Mononuclear cell (primary cell): ENCODE data around the gene CCR7. TPM values are rescaled to one million over a fixed set of nuclear protein-coding genes. Genes with fewer than 3 reads are reported as not detected.
"Not testable (repeated sequence)": the region's sequence is repeated elsewhere in the genome, so short reads cannot be mapped to it uniquely, and the experiment has no call there.

Experiments
- H3K27me3 ChIP-seq: 2 replicates; pipeline ENCODE4 v1.6.0; 2011; ENCODE audit warnings: low read length, control low read depth; ENCODE audit not compliant: insufficient read depth
- H3K4me1 ChIP-seq: 2 replicates; pipeline ENCODE4 v1.5.1; 2011; ENCODE audit warnings: mild to moderate bottlenecking, low read length, control low read depth; ENCODE audit not compliant: insufficient read depth
- H3K4me3 ChIP-seq: 2 replicates; pipeline ENCODE4 v1.5.1; 2011; ENCODE audit warnings: mild to moderate bottlenecking, low read length, moderate library complexity
- H3K9me3 ChIP-seq: 2 replicates; pipeline ENCODE4 v1.5.1; 2011; ENCODE audit warnings: low read depth, mild to moderate bottlenecking, control low read depth, low read length
- total RNA-seq: library from RNA; depleted of rRNA; stranded (reverse); fragments of >200 nt; gene quantifications from one replicate; pipeline ENCODE4 v1.2.3, GENCODE V29; 2012

CCR7 gene
- total RNA-seq, 1 donor, result 131 TPM

DNA sequence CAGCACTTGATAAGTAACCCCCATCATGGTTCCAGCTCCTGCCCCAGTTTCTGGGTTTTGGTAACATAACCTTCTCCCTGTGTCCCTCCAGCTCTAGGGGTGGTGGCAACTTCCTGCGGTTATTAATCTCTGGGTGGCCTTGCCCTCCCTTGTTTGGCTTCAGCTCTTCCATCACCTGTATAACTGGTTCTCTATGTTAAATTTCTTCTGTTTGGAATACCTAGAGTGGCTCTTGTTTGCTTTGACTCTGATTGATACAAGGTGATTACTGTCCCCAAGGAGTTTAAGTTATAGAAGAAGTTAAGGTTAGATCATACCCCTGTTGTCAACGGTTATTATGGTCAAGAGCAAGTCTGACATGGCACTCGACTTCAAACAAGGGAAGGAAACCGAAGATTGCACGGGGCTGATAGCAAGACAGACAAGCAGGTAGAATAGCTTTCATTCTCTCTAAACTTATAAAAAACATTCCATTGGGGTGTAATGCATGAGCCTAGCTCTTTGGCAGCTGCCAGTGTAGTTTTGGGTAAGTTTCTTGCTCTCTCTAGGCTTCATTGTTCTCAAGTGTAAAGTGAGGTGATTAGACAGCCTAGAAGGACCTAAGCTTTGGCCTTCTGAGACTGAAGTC lies 11.0 kb upstream of the CCR7 start:
- H3K9me3 ChIP-seq, result peaks cover 20% of the 10 kb centered on the region
- peaks cover 35% of the 10 kb centered on the region for H3K4me1 ChIP-seq
- no peak overlapping the region for H3K4me3 ChIP-seq
- no peaks in the 10 kb centered on the region for H3K27me3 ChIP-seq

DNA sequence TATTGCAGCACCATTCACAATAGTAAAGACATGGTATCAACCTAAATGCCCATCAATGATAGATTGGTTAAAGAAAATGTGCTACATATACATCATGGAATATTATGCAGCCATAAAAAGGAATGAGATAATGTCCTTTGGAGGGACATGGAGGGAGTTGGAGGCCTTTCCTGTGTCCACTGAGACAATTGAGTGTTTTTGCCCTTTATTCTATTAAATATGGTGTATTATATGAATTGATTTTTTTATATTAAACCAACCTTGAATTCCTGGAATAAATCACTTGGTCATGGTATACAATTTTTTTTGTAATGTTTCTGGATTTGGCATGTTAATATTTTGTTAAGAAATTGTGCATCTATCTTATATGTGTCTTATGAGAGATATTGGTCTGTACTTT lies 9.0 kb upstream of the CCR7 start:
- peaks cover 25% of the 10 kb centered on the region for H3K4me1 ChIP-seq
- H3K27me3 ChIP-seq, result no peaks in the 10 kb centered on the region
- peaks cover 20% of the 10 kb centered on the region for H3K9me3 ChIP-seq
- no peak overlapping the region for H3K4me3 ChIP-seq

GRCh38 chr17:40572245-40572993 lies 7.1 kb upstream of the CCR7 start:
- H3K9me3 ChIP-seq, result peaks cover 20% of the 10 kb centered on the region
- H3K27me3 ChIP-seq, H3K4me3 ChIP-seq: not testable (repeated sequence)
- H3K4me1 ChIP-seq, result peaks cover 20% of the 10 kb centered on the region

GRCh38 chr17:40568074-40568836 lies 3.0 kb upstream of the CCR7 start:
- no peak overlapping the region for H3K4me3 ChIP-seq
- no peaks in the 10 kb centered on the region for H3K27me3 ChIP-seq
- H3K4me1 ChIP-seq, result peaks cover 16% of the 10 kb centered on the region
- peaks cover under 1% of the 10 kb centered on the region for H3K9me3 ChIP-seq

DNA sequence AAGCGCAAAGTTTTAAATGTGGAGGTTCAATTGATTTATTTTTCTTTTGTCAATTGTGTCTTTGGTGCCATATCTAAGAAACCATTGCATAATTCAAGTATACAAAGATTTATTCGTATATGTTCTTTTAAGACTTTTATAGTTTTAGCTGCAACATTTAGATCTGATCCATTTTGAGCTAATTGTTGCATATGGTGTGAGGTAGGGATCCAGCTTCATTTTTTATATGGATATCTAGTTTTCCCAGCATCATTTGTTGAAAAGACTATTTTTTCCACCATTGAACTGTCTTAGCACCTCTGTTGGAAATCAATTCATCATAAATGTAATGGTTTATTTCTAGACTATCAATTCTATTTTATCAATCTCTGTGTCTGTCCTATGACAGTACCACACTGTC lies 2.1 kb upstream of the CCR7 start:
- Histone ChIP-seq H3K4me1 (peaks cover 24% of the 10 kb centered on the region), H3K27me3 (no peaks in the 10 kb centered on the region), H3K4me3 (no peak overlapping the region), H3K9me3 (no peaks in the 10 kb centered on the region)

DNA sequence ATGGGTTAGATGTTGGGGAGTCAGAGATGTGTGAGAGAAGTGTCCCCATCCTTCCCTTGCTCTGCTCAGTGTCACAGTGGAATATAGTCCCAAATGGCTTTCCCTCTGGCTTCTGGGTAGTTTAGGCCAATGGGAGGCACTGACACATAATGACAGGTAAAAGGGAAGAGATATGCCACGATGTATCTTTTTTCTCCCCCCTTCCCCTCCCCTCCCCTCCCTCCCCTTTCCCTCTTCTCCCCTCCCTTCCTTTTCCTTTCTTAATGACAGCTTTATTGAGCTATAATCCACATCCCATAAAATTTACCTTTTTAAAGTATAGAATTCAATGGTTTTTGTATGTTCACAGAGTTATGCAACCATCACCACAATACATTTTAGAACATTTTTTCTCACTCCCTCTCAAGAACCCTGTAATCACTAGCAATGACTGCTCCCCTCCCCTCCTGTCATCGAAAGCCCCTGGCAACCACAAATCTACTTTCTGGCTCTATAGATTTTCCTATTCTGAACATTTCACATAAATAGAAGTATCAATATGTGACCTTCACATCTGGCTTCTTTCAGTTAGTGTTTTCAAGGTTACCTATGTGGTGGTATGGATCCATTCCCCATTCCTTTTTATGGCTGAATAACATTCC lies 617 bp upstream of the CCR7 start:
- Histone ChIP-seq H3K4me1 (peaks cover 39% of the 10 kb centered on the region), H3K4me3 (peak overlapping the region; percentile 83), H3K27me3 (no peaks in the 10 kb centered on the region), H3K9me3 (no peaks in the 10 kb centered on the region)

DNA sequence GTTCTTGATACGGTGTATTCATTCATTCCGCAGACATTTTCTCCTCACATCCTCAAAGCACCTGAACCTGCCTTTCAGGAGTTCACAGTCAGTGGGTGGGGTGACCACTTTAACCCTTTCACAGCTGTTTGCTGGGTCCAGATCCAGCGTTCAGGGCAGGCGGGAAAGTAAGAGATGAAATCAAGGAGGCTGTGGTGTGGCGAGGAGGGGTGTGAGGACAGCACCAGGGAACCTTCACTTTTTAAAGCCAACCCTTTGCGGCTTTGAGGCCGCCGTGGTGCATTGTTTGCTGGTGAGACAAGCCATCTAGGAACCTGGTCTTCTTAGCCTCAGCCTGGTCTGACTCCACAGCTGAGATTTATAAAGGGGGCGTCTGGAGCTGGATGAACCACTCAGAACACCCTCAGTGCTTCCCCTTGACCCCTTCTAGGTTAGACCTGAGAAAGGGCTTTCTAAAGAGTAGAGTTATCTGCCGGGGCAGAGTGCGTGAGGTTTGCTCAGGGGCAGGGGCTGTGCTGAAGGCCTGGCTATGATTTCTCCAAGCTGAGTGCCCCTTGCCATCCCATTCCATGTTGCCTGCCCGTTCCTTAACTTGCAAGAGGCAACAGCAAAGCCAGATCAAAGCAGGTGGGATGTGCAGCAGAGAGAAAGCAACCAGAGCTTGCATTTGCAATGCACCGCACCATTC lies 933 bp downstream of the CCR7 start:
- Histone ChIP-seq H3K4me3 (peak overlapping the region; percentile 83), H3K27me3 (no peaks in the 10 kb centered on the region), H3K4me1 (peaks cover 54% of the 10 kb centered on the region), H3K9me3 (no peaks in the 10 kb centered on the region)

DNA sequence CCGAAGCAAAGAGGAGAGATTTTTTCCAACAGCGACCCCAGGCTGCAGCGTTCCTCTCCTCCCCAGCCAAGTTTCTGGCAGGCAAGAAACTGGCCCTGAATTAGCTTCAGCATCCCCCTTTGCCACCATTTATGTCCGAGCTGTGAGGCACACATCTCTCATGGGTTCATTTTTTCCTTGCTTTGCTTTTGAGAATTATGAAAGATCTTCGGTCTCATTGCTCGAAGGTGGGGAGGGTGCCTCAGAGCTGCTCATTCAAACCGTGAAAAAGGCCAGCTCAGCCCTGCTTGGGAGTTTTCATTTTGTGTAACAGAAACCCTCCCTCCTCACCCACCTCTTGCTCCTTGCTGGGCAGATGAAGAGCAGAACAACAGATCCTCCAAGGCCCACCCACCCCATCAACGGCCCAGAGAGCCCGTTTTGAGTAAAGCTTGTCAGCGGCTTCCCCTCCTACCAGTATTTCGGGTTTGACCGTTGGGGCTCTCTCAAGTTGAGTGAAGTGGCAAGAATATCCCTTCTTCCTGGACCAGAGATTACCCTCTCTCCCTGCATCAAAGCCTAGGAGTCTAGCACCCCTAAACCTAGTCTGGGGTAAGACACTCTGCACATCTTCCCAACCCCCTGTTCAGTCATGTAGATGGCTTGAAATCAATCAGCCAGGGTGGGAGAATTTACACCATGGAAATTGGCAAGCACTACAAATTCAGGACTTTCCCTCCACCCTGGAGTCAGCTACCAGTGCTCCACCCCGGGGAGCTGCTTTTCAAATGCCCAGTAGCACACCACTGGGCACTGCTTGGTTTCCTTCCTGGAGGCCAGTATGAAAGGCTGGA lies 1.8 kb downstream of the CCR7 start:
- peaks cover 63% of the 10 kb centered on the region for H3K4me1 ChIP-seq
- peak overlapping the region; percentile 83 for H3K4me3 ChIP-seq

GRCh38 chr17:40562838-40563219 lies 2.4 kb downstream of the CCR7 start:
- Histone ChIP-seq H3K27me3 (no peaks in the 10 kb centered on the region), H3K9me3 (no peaks in the 10 kb centered on the region), H3K4me3 (peak overlapping the region; percentile 83), H3K4me1 (peaks cover 66% of the 10 kb centered on the region)

More for the DNA sequence above, 1.8 kb downstream of the CCR7 start:
- Histone ChIP-seq H3K9me3 (no peaks in the 10 kb centered on the region), H3K27me3 (no peaks in the 10 kb centered on the region)

DNA sequence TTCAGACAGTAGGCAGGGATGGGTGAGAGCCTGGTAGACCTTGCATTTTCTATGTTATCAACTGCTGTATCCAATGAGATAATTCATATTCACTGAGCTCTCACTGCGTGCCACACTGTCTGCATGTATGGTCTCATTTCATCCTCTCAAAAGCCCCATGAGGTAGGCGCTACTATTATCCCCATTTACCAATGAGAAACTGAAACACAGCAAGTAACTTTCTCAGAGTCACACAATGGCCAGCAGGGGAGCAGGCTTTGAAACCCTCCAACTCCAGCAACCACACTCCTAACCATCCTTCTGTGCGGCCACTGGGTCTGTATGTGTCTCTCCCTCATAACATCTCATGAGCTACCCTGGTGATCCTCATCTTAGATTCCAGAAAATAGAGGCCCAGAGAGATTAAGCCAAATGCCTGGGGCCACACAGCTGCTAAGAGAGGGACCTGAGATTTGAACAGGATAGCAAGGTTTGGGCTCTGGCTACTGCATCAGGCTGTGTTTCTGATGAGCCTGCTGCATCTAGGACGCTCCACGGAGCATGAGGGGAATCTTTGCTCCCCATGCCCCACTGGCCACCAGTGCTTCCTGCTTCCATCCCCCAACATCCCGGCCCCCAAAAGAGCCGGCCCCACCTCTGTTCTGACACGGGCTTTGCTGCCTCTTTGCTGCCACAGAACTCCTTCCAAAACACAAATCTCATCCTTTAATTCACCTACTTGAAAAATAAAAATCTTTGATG lies 3.2 kb downstream of the CCR7 start:
- Histone ChIP-seq H3K4me1 (peaks cover 73% of the 10 kb centered on the region), H3K4me3 (peak overlapping the region; percentile 83), H3K27me3 (no peaks in the 10 kb centered on the region), H3K9me3 (no peaks in the 10 kb centered on the region)

DNA sequence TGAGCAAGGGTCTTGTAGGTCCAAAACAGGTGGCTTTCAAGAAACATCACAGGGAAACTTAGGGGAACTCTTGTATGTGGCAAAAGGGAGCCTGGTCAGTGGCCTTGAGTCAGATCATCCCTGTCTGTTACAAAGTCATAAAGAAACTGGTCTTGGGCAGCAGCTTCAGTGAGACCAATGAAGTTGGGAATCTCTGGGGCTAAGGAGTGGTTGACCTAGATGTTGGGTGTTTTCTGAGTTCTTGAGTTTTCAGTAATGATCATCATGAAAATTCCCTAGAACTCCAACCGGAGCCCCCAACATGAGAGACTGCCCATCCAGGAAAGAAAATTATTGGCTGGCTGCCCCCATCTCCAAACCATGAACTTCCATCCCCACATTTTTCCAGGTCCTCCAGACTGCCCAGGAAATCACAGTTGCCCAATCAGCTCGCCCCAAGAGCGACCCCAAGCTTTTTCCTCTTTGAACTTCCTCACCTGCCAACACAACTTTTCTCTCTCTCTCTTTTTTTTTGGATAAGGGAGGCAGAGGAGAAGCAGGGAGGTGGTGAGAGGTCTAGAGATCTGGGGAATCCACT lies 3.9 kb downstream of the CCR7 start:
- Histone ChIP-seq H3K27me3 (no peaks in the 10 kb centered on the region), H3K4me3 (peak overlapping the region; percentile 83), H3K4me1 (peaks cover 75% of the 10 kb centered on the region), H3K9me3 (no peaks in the 10 kb centered on the region)

GRCh38 chr17:40560592-40561293 lies 4.5 kb downstream of the CCR7 start:
- Histone ChIP-seq H3K4me3 (peak overlapping the region; percentile 83), H3K27me3 (no peaks in the 10 kb centered on the region), H3K4me1 (peaks cover 76% of the 10 kb centered on the region), H3K9me3 (no peaks in the 10 kb centered on the region)
